NB4 (cell line): ENCODE data around the gene CLASP1.

ENCODE experiments used
- CTCF ChIP-seq: IDR thresholded peaks from one replicate; pipeline ENCODE4 v1.5.1; 2012; ENCODE audit warnings: low read depth, low read length
- POLR2A ChIP-seq: IDR thresholded peaks from 2 replicates; pipeline ENCODE4 v1.6.1; 2011; ENCODE audit warnings: mild to moderate bottlenecking; ENCODE audit not compliant: insufficient read length; ENCODE audit errors: extremely low read depth

GRCh38 chr2:121287956-121288355 lies 361.3 kb downstream of the CLASP1 start:
- TF ChIP-seq CTCF (no peak), POLR2A (no peak)
